ENCODE measurements around the gene CNTNAP1. TPM values are rescaled to one million over a fixed set of nuclear protein-coding genes. Genes with fewer than 3 reads are reported as not detected.

Gene CNTNAP1
- total and polyA plus RNA-seq, 9 of the 15 experiments (the other 6 are each of a cell fraction or from before 2014, with no cell fraction given), result 0.10 to 1.8 (median 0.62) TPM

DNA sequence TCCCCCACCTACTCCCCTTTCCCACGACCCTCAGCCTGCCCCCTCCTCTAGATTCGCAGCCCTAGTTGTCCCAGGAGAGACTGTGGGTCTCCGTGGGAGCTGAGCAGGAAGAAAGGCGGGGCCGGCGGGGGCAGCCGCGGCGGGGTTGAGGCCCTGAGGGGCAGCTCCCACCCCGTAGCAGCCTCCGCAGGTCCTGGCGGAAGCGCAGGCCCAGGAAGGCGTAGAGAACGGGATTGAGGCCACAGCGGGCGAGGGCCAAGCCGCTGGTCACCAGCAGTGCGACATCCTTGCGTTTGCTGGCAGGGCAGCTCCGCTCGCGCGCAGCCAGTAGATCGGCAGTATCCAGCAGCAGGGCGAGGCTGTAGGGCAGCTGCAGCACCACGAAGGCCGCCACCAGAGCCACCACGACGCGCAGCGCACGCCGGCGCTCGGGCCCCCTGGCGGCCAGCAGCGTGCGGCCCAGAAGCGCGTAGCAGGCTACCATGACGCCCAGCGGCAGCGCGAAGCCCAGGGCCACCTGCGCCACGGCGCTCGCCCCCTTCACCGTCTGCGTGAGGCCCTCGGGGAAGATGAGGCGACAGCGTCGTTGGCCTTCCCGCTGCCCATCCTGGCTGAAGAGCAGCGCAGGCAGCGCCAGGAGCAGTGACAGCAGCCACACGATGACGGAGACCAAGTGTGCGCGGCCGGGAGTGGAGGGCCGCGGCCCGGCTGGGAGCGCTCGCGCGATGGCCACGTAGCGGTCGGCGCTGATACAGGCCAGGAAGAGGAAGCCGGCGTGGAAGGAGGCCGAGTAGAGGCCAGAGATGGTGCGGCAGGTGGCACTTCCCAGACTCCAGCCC lies 2.6 kb upstream of the CNTNAP1 start (continued):
- TF ChIP-seq, protein P1, sequence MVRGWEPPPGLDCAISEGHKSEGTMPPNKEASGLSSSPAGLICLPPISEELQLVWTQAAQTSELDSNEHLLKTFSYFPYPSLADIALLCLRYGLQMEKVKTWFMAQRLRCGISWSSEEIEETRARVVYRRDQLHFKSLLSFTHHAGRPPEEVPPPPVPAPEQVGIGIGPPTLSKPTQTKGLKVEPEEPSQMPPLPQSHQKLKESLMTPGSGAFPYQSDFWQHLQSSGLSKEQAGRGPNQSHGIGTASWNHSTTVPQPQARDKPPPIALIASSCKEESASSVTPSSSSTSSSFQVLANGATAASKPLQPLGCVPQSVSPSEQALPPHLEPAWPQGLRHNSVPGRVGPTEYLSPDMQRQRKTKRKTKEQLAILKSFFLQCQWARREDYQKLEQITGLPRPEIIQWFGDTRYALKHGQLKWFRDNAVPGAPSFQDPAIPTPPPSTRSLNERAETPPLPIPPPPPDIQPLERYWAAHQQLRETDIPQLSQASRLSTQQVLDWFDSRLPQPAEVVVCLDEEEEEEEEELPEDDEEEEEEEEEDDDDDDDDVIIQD (CRISPR knock-in tag; IDR thresholded peaks at IDR 0.05), result 0 out of 2 replicates have a peak, but pooled peaks have one; percentile 55
- TF ChIP-seq POLR2AphosphoS5 (IDR thresholded peaks at IDR 0.05; ENCODE audit: control insufficient read depth, insufficient read depth, low read depth, low read length) (0 out of 2 replicates have a peak, but pooled peaks have one; percentile 18), ZNF165 (CRISPR knock-in tag; IDR thresholded peaks at IDR 0.05; ENCODE audit: borderline replicate concordance) (peak; percentile 61; the same call in 1 of the 2 replicates), SRSF1 (IDR thresholded peaks at IDR 0.05; ENCODE audit: low read depth, low read length) (no peak), RNF2 (IDR thresholded peaks at IDR 0.05) (peak; percentile 61; the same call in 1 of the 2 replicates), IRF2 (CRISPR knock-in tag; IDR thresholded peaks at IDR 0.05) (peak; percentile 48; the same call in 1 of the 2 replicates), ZNF143 (CRISPR knock-in tag; IDR thresholded peaks at IDR 0.05) (peak; percentile 59; the same call in 1 of the 2 replicates)
- TF ChIP-seq, protein P2, sequence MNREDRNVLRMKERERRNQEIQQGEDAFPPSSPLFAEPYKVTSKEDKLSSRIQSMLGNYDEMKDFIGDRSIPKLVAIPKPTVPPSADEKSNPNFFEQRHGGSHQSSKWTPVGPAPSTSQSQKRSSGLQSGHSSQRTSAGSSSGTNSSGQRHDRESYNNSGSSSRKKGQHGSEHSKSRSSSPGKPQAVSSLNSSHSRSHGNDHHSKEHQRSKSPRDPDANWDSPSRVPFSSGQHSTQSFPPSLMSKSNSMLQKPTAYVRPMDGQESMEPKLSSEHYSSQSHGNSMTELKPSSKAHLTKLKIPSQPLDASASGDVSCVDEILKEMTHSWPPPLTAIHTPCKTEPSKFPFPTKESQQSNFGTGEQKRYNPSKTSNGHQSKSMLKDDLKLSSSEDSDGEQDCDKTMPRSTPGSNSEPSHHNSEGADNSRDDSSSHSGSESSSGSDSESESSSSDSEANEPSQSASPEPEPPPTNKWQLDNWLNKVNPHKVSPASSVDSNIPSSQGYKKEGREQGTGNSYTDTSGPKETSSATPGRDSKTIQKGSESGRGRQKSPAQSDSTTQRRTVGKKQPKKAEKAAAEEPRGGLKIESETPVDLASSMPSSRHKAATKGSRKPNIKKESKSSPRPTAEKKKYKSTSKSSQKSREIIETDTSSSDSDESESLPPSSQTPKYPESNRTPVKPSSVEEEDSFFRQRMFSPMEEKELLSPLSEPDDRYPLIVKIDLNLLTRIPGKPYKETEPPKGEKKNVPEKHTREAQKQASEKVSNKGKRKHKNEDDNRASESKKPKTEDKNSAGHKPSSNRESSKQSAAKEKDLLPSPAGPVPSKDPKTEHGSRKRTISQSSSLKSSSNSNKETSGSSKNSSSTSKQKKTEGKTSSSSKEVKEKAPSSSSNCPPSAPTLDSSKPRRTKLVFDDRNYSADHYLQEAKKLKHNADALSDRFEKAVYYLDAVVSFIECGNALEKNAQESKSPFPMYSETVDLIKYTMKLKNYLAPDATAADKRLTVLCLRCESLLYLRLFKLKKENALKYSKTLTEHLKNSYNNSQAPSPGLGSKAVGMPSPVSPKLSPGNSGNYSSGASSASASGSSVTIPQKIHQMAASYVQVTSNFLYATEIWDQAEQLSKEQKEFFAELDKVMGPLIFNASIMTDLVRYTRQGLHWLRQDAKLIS (CRISPR knock-in tag; IDR thresholded peaks at IDR 0.05), result peak; percentile 67; the same call in 1 of the 2 replicates

Data from K562 (cell line).